Measurements from ENCODE around the gene EFL1. TPM values are rescaled to one million over a fixed set of nuclear protein-coding genes. Genes with fewer than 3 reads are reported as not detected.
A peak's percentile ranks its signal among the peaks of the same experiment; 100 is the strongest.
"Not testable (repeated sequence)": the region's sequence is repeated elsewhere in the genome, so short reads cannot be mapped to it uniquely, and the experiment has no call there.

Gene EFL1
- total RNA-seq, 1 donor from 2014 or later = 19.8 TPM

DNA sequence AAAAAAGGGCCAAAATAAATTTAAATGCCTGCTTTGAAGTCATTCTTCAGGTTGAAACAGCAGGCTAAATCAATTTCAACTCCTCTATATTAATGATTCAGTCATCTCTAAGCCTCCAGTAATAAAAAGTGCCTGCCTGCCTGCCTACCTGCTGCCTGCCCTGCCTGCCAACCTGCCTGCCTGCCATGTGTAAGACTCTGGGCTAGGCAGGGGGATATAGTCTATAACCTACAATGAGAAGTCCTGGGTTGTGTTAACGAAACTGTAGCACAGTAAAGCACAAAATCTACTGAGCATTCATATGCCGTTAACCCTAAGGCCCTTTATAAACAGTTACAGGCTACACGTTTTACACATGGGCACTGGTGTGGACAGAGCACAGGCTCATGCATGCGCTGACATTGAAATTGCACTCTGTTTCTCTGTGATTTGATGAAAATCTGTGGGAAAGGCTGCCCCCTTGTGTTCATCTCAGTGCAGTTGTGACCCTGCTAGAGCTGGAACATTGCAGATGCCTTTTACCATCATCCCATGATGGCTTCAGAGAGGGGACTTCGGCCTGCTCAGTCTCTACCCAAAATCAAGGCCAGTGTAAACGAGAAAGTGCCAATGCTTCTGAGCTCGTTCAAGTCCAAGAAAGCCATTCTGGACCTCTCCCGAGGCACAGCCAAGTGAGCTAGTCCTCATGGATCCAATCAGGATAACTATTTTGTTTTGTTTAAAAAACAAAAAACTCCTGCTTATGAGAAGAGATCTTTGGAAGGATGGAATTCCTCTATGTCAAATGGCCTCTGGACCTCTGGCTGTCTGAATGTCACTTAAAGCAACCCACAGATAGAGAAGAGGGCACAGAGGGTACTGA is 64.6 kb downstream of the EFL1 start:
- DNase-seq (ENCODE audit: low read depth in 2 of 2) = peak; percentile 43 to 73

GRCh38 chr15:82196353-82196752 is 66.2 kb downstream of the EFL1 start:
- no peak for DNase-seq (ENCODE audit: low read depth in 2 of 2)

DNA sequence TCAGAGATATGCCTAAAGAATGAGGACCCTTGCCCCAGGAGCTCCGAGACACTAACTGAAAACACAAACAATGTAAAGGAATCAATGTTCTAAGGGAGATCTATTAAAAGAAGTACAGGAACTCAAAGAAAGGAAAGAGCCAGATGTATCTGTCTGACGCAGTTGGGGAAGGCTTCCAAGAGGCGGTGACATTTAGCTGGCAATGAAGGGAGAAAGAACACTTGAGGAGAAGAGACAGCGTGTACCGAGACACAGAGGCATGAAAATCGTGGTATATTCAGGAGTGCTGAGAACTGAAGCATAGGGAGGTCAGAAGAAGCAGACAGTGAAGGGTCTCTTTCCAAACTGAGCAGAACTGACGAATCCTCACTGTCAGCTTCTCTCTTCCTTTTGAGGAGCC is 66.7 kb downstream of the EFL1 start:
- not testable (repeated sequence) for DNase-seq (ENCODE audit: low read depth in 2 of 2)

- not testable (repeated sequence) for DNase-seq (ENCODE audit: low read depth in 2 of 2)
These were observed 68.0 kb downstream of the EFL1 start for GRCh38 chr15:82194488-82194887.

- not testable (repeated sequence) for DNase-seq (ENCODE audit: low read depth in 2 of 2)
These were observed 69.1 kb downstream of the EFL1 start for GRCh38 chr15:82193435-82193834.

GRCh38 chr15:82192394-82192793 is 70.1 kb downstream of the EFL1 start:
- not testable (repeated sequence) for DNase-seq (ENCODE audit: low read depth in 2 of 2)

GRCh38 chr15:82186719-82187406 is 75.7 kb downstream of the EFL1 start:
- DNase-seq (ENCODE audit: low read depth in 2 of 2) = no peak

DNA sequence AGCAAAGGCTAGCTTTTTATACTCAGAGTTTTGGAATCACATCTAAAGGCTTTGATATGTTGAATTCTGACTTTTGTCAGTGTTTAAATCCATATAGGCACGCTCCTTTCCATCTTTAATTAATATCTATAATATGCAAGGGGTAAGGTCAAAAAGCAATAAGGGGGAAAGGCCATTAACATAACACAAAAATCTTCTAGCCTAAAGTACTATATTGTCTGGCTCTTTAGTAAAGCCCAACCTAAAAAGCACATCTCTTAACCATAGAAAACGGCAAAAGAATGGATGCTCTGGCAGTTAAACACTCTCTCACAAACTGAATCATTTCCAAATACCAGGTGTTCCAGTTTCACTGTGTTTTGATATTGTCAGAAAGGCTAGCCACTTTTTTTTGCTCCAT is 76.4 kb downstream of the EFL1 start:
- DNase-seq (ENCODE audit: low read depth in 2 of 2) = no peak

GRCh38 chr15:82184776-82185175 is 77.8 kb downstream of the EFL1 start:
- DNase-seq (ENCODE audit: low read depth in 2 of 2) = no peak

DNA sequence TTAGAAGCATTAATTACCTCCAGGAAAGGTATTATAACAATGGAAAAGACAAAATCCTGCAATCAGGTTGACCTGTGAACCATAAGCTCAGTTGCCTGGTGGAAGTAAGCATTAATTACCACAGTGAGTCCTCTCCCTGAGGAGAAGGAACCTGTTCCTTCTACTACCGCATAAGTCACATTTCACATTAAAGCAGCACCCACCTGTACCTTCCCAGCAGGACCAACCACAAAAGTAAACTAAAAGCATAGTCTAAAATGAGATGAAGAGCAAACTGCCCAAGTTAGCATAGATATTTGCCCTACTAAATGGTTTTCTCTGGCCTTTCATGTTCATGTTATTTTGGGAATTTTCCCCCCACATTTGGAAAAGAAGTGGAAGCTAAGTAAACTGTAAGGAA is 78.2 kb downstream of the EFL1 start:
- DNase-seq (ENCODE audit: low read depth in 2 of 2) = no peak

DNA sequence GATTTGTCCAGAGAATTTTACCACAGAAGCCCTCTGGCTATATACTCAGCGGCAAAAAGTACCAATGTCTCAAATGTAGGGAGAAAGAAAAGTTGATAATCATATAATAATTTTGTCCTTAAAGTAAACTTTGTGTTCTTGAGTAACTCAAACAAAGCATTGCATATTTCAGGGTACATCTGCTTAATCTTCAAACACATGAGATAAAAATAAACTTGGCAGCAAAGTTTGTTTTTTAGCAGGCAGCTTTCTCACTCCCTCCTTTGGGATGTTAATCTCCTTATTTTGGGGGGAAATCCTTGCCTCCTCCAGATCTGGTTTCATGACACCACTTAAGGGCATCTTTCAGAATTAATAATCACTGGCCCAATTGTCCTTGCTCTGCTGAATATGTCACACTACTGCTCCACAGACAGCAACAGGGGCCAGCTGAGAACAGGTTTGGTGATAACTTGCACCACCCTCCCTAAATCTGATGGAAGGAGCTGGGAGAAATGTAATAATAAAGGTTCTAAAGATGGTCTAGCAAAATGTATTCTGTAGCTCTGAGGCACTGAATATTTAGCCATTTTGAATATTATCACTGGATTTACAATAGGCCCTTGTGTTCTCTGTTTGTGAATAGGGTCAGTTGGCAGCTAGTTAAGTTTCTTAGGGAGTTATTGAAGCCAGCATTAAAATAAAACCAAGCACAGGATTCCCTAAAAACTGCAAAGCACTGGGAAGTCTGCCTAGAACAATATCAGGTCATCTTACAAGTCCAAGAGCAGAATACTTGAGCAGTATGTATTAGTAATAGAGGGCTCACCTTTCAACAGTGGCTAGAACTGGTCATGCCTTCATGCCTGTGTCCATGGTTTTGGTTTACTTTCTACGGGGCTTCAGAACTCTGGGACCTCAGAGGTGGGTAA is 79.2 kb downstream of the EFL1 start:
- no peak for DNase-seq (ENCODE audit: low read depth in 2 of 2)

- no peak for DNase-seq (ENCODE audit: low read depth in 2 of 2)
These were observed 81.2 kb downstream of the EFL1 start for GRCh38 chr15:82181371-82181770.

GRCh38 chr15:82178061-82178460 is 84.5 kb downstream of the EFL1 start:
- no peak for DNase-seq (ENCODE audit: low read depth in 2 of 2)

GRCh38 chr15:82177291-82178010 is 85.1 kb downstream of the EFL1 start:
- no peak for DNase-seq (ENCODE audit: low read depth in 2 of 2)

DNA sequence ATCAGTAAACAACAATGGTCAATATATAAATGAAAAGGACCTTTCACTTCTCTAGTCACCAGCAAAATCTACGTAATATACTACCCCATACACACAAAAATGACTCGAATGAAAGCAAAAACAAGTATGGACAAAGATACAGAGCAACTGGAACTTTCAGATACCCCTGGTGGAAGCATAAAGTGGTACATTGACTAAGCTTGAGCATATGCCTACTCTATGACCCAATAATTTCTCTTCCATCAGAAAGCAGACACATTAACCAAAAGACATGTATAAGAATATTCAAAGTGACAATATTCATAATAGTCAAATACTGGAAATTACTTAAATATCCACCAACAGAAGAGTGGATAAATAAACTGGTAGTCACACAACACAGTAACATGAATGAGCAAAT is 86.0 kb downstream of the EFL1 start:
- no peak for DNase-seq (ENCODE audit: low read depth in 2 of 2)

- DNase-seq (ENCODE audit: low read depth in 2 of 2) = no peak
These were observed 87.9 kb downstream of the EFL1 start for GRCh38 chr15:82174471-82175235.

DNA sequence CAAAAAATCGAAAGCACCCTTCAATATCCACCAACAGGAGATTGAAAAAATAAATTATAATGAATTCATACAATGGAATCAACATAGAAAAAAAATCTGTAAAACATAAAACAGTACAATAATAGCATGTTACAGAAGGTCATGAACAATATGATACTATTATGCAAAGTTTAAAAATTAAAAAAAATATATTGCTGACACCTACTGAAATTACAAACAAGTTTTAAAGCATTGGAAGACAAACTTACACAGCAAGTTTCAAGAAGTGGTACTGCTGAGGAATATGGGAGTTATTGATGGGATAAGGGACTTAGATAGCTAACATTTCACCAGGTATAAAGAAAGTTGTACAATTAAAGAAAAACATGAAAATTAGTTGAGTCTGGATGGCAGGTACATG is 89.4 kb downstream of the EFL1 start:
- DNase-seq (ENCODE audit: low read depth in 2 of 2) = no peak

DNA sequence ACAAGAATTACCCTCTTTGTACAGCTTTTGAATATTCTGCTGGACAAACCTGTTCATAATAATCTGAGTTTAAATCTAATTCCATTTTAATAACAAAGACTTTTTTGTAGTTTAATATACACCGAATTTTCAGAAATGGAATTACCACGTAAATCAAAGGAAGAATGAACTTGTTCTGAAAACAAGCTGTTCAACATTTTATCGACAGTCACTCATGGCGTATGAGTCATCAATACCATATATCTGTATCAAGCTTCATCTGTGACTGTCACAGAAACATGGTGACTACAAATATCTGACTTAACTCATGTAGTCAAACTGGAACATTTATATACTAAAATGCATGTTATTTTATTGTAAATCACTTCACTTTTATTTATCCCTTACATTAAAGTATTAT is 90.0 kb downstream of the EFL1 start:
- no peak for DNase-seq (ENCODE audit: low read depth in 2 of 2)

DNA sequence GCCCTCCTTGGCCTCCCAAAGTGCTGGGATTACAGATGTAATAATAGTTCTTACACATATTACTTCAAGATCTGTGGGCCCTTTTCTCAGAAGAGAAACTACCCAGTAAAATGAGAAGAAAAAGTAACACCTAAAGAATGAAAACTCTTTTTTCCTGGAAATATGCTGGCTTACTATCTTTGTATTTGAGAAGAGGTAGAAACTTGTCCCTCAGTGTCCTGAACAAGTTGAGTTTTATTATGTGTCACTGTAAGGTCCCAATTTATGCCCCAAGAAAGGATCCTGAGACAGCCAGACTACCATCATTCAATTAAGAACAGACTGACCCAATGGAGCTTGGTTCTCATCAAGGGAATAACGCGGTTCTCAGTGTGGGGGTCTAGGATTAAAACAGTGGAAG is 93.8 kb downstream of the EFL1 start:
- no peak for DNase-seq (ENCODE audit: low read depth in 2 of 2)

- DNase-seq (ENCODE audit: low read depth in 2 of 2) = no peak
These were observed 94.2 kb downstream of the EFL1 start for GRCh38 chr15:82168296-82168695.

All from dermis microvascular lymphatic vessel endothelial cell (primary cell).